ENCODE measurements around the gene UBR1.
"Not testable (repeated sequence)": the region's sequence is repeated elsewhere in the genome, so short reads cannot be mapped to it uniquely, and the experiment has no call there.

The UBR1 gene

GRCh38 chr15:43025150-43025549 lies 80.7 kb downstream of the UBR1 start:
- TF ChIP-seq CTCF (IDR thresholded peaks at IDR 0.05; ENCODE audit: low read length): no peak
- TF ChIP-seq EZH2 (optimal IDR thresholded peaks at IDR 0.05; ENCODE audit: low read depth, low read length): no peak
- no peak for TF ChIP-seq EZH2phosphoT487 (IDR thresholded peaks at IDR 0.05; ENCODE audit: low read length)
- Histone ChIP-seq H2AFZ (ENCODE audit: low read length) (no peak overlapping the region), H3F3A (ENCODE audit: insufficient read depth, low read length) (no peaks in the 10 kb centered on the region), H3K27me3 (replicated peaks; ENCODE audit: insufficient read depth, low read length) (no peaks in the 10 kb centered on the region), H3K36me3 (replicated peaks; ENCODE audit: insufficient read depth, low read length) (0 out of 2 replicates have a peak, but pooled peaks cover 6% of the 10 kb centered on the region), H4K20me1 (ENCODE audit: insufficient read depth, low read length) (no peaks in the 10 kb centered on the region), H3K4me3 (ENCODE audit: low read length) (no peak overlapping the region), H3K4me1 (ENCODE audit: low read length) (no peaks in the 10 kb centered on the region), H3K9me3 (replicated peaks; ENCODE audit: insufficient read depth, low read length) (no peaks in the 10 kb centered on the region), H3K9ac (ENCODE audit: low read length) (no peak overlapping the region), H3K4me2 (ENCODE audit: low read depth, low read length) (no peak overlapping the region), H3K79me2 (ENCODE audit: low read length) (no peaks in the 10 kb centered on the region), H3K9me2 (replicated peaks; ENCODE audit: insufficient read depth, low read length) (no peaks in the 10 kb centered on the region), H3K27ac (ENCODE audit: low read length) (no peak overlapping the region)
- DNase-seq: no peak

GRCh38 chr15:43014671-43015070 lies 91.2 kb downstream of the UBR1 start:
- not testable (repeated sequence) for H3K36me3 ChIP-seq (replicated peaks; ENCODE audit: insufficient read depth, low read length); H3K4me2 ChIP-seq (ENCODE audit: low read depth, low read length); H3K4me1 ChIP-seq (ENCODE audit: low read length); H2AFZ ChIP-seq (ENCODE audit: low read length); H3K27me3 ChIP-seq (replicated peaks; ENCODE audit: insufficient read depth, low read length); H3F3A ChIP-seq (ENCODE audit: insufficient read depth, low read length); DNase-seq; H3K79me2 ChIP-seq (ENCODE audit: low read length); H3K4me3 ChIP-seq (ENCODE audit: low read length); H3K27ac ChIP-seq (ENCODE audit: low read length); H3K9me3 ChIP-seq (replicated peaks; ENCODE audit: insufficient read depth, low read length); H3K9me2 ChIP-seq (replicated peaks; ENCODE audit: insufficient read depth, low read length); H3K9ac ChIP-seq (ENCODE audit: low read length); H4K20me1 ChIP-seq (ENCODE audit: insufficient read depth, low read length)

GRCh38 chr15:43009206-43009605 lies 96.6 kb downstream of the UBR1 start:
- Histone ChIP-seq H3K4me3 (ENCODE audit: low read length) (no peak overlapping the region), H3K79me2 (ENCODE audit: low read length) (no peaks in the 10 kb centered on the region), H3K36me3 (replicated peaks; ENCODE audit: insufficient read depth, low read length) (no peaks in the 10 kb centered on the region; the same call in 1 of the 2 replicates), H4K20me1 (ENCODE audit: insufficient read depth, low read length) (no peaks in the 10 kb centered on the region), H3K4me2 (ENCODE audit: low read depth, low read length) (no peak overlapping the region), H3K9me2 (replicated peaks; ENCODE audit: insufficient read depth, low read length) (no peaks in the 10 kb centered on the region), H3K27ac (ENCODE audit: low read length) (no peak overlapping the region), H3K27me3 (replicated peaks; ENCODE audit: insufficient read depth, low read length) (no peaks in the 10 kb centered on the region), H3K9me3 (replicated peaks; ENCODE audit: insufficient read depth, low read length) (no peaks in the 10 kb centered on the region), H3K9ac (ENCODE audit: low read length) (no peak overlapping the region), H3F3A (ENCODE audit: insufficient read depth, low read length) (no peaks in the 10 kb centered on the region), H3K4me1 (ENCODE audit: low read length) (no peaks in the 10 kb centered on the region), H2AFZ (ENCODE audit: low read length) (no peak overlapping the region)
- TF ChIP-seq CTCF (IDR thresholded peaks at IDR 0.05; ENCODE audit: low read length) (no peak), EZH2phosphoT487 (IDR thresholded peaks at IDR 0.05; ENCODE audit: low read length) (no peak), EZH2 (optimal IDR thresholded peaks at IDR 0.05; ENCODE audit: low read depth, low read length) (no peak)
- DNase-seq: no peak

GRCh38 chr15:43008150-43008549 lies 97.7 kb downstream of the UBR1 start:
- no peak for DNase-seq
- no peak overlapping the region for H3K27ac ChIP-seq (ENCODE audit: low read length)
- H3K79me2 ChIP-seq (ENCODE audit: low read length): no peaks in the 10 kb centered on the region
- no peaks in the 10 kb centered on the region for H3F3A ChIP-seq (ENCODE audit: insufficient read depth, low read length)
- H3K4me1 ChIP-seq (ENCODE audit: low read length): no peaks in the 10 kb centered on the region
- H3K27me3 ChIP-seq (replicated peaks; ENCODE audit: insufficient read depth, low read length): no peaks in the 10 kb centered on the region
- H2AFZ ChIP-seq (ENCODE audit: low read length): no peak overlapping the region
- no peak for TF ChIP-seq CTCF (IDR thresholded peaks at IDR 0.05; ENCODE audit: low read length)
- no peak for TF ChIP-seq EZH2phosphoT487 (IDR thresholded peaks at IDR 0.05; ENCODE audit: low read length)
- TF ChIP-seq EZH2 (optimal IDR thresholded peaks at IDR 0.05; ENCODE audit: low read depth, low read length): no peak
- no peaks in the 10 kb centered on the region for H4K20me1 ChIP-seq (ENCODE audit: insufficient read depth, low read length)
- no peak overlapping the region for H3K4me2 ChIP-seq (ENCODE audit: low read depth, low read length)
- no peak overlapping the region for H3K4me3 ChIP-seq (ENCODE audit: low read length)
- H3K9ac ChIP-seq (ENCODE audit: low read length): no peak overlapping the region
- H3K9me2 ChIP-seq (replicated peaks; ENCODE audit: insufficient read depth, low read length): no peaks in the 10 kb centered on the region
- H3K36me3 ChIP-seq (replicated peaks; ENCODE audit: insufficient read depth, low read length): no peaks in the 10 kb centered on the region; the same call in 1 of the 2 replicates
- no peaks in the 10 kb centered on the region for H3K9me3 ChIP-seq (replicated peaks; ENCODE audit: insufficient read depth, low read length)

All from MM.1S (cell line).